Activated CD8-positive, alpha-beta memory T cell treated with anti-CD3 and anti-CD28 coated beads for 1 hour (primary cell): ENCODE results near the gene MSL1.

Experiments
- DNase-seq, 2 donors: peaks; one replicate each; pipeline ENCODE4 v3.0.0-alpha.2; 2020; ENCODE audit warnings: low read depth in 1 of 2; ENCODE audit errors: extremely low read depth in 1 of 2

The MSL1 gene

DNA sequence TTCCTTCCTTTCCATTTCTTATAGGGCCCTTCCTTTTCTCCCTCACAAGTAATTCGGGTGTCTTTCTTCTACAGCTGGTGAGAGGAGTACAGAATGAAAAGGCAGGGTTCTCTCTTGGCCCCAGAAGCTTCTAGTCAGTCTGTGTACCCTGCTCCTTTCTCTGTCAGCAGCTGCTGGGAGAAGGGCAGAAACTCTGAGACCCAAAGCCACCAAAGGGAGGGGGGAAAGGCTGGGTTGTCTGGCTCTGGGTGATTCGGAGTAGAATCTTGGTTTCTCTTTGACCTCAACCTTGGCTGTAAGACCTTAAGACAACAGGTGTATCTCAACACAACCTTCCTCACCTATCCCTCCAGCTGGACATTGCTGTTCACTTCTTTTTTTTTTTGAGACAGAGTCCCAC is 18.1 kb upstream of the MSL1 start:
- no peak for DNase-seq

- no peak for DNase-seq
These were observed 16.9 kb upstream of the MSL1 start for GRCh38 chr17:40104594-40105486.

- no peak for DNase-seq
These were observed 15.7 kb upstream of the MSL1 start for GRCh38 chr17:40105861-40106759.

GRCh38 chr17:40106760-40107521 is 14.8 kb upstream of the MSL1 start:
- DNase-seq: no peak

GRCh38 chr17:40107522-40108174 is 14.1 kb upstream of the MSL1 start:
- DNase-seq: no peak

DNA sequence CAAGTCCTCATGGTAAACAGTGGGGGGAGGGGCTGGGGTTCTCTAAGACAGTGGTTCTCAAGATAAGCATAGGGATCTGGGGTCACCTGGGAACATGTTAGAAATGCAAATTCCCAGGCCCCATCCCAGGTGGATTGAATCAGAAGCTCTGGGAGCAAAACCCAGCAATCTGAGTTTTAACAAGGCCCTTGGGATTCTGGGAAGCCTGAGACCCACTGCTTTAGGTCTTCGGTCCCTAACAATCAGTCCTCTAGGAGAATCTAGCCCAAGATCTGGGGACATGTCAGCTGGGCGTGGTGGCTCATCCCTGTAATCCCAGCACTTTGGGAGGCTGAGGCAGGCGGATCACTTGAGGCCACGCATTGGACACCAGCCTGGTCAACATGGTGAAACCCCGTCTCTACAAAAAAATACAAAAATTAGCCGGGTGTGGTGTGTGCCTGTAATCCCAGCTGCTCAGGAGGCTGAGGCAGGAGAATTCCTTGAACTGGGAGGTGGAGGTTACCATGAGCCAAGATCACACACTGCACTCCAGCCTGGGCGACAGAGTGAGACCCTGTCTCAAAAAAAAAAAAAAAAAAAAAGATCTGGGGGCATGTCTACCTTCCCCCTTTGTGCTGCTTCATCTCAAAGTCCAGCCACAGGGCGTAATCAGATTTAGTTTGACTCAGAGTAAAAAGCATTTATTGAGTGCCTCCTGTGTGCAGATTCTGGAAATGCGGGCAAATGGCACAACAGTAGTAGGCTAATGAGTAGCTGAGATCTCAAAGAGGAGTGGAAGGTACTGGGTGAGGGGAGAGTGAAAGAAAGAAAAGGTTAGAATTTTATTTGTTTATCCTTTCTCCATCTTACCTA is 12.6 kb upstream of the MSL1 start:
- DNase-seq: no peak

GRCh38 chr17:40110026-40110845 is 11.5 kb upstream of the MSL1 start:
- no peak for DNase-seq

GRCh38 chr17:40111221-40112128 is 10.3 kb upstream of the MSL1 start:
- DNase-seq: no peak

GRCh38 chr17:40112191-40112711 is 9.5 kb upstream of the MSL1 start:
- DNase-seq: no peak

- no peak for DNase-seq
These were observed 9.1 kb upstream of the MSL1 start for GRCh38 chr17:40112718-40113109.

GRCh38 chr17:40113110-40113906 is 8.5 kb upstream of the MSL1 start:
- DNase-seq: peak; percentile 77 to 80

DNA sequence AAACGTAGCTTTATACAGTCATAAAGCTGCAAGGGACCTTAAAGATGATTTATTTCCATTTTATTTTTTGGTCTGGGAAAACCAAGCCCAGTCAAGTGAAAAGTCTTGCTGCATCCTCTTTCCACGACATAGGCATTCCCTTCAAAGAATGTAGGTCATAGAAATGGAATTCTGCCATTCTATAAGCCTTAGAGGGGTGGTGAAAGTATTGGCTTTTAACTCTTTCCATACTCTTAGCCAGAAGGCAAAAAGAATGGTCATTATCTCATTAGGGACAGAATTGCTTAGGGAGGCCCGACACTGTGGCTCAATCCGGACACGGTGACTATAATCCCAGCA is 7.9 kb upstream of the MSL1 start:
- DNase-seq: no peak

- no peak for DNase-seq
These were observed 6.7 kb upstream of the MSL1 start for GRCh38 chr17:40115101-40115436.

DNA sequence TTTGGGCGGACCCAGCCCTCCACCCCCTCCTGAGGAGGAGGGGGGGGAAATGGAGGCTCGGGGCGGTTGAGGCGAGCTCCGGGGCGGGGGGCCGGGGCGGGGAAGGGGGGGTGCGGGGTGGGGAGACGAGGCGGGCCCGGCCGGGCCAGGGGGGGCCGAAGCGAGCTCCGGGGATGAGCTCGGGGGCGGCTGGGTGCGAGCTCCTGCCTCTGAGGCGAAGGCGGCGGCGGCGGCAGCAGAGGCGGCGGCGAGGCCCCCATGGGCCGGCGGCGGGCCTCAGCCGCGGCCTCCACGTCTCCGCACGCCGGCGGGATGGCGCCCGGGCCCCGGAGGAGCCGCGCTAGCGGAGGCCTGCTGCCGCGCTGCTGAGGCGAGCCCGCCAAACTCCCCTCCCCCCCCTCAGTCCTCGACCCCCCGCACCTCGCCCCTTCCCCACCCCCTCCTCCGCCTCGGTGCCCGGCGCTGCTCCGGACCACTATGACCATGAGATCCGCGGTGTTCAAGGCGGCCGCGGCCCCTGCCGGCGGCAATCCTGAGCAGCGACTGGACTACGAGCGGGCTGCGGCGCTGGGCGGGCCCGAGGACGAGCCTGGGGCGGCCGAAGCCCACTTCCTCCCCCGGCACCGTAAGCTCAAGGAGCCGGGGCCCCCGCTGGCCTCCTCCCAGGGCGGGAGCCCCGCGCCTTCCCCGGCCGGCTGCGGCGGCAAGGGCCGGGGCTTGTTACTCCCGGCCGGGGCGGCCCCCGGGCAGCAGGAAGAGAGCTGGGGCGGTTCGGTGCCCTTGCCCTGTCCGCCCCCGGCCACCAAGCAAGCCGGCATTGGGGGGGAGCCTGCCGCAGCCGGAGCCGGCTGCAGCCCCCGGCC is 596 bp downstream of the MSL1 start:
- DNase-seq: no peak

GRCh38 chr17:40122999-40123810 is 1.4 kb downstream of the MSL1 start:
- no peak for DNase-seq
